ENCODE results near the gene NPPB. TPM values are rescaled to one million over a fixed set of nuclear protein-coding genes. Genes with fewer than 3 reads are reported as not detected.

The NPPB gene
- total RNA-seq, 1 experiment from 2014 or later = not detected

DNA sequence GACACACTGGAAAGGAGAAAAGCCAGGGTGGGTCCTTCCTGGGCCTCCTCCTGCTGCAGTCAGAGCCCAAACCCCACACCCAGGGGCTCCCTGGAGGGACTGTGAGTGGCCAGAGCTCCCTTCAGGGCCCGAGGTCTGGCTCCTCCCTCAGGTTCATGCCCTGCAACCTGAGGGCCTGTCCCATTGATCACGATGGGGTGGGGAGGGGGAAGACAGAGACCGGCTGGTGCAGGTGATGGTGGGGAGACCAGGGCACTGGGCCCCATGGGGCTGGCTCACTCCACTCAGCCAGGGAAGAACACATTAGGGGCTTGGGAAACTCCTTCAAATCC, 30.1 kb upstream of the NPPB start (continued):
- TF ChIP-seq, protein P1, sequence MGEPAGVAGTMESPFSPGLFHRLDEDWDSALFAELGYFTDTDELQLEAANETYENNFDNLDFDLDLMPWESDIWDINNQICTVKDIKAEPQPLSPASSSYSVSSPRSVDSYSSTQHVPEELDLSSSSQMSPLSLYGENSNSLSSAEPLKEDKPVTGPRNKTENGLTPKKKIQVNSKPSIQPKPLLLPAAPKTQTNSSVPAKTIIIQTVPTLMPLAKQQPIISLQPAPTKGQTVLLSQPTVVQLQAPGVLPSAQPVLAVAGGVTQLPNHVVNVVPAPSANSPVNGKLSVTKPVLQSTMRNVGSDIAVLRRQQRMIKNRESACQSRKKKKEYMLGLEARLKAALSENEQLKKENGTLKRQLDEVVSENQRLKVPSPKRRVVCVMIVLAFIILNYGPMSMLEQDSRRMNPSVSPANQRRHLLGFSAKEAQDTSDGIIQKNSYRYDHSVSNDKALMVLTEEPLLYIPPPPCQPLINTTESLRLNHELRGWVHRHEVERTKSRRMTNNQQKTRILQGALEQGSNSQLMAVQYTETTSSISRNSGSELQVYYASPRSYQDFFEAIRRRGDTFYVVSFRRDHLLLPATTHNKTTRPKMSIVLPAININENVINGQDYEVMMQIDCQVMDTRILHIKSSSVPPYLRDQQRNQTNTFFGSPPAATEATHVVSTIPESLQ (CRISPR knock-in tag; IDR thresholded peaks at IDR 0.05) = no peak

DNA sequence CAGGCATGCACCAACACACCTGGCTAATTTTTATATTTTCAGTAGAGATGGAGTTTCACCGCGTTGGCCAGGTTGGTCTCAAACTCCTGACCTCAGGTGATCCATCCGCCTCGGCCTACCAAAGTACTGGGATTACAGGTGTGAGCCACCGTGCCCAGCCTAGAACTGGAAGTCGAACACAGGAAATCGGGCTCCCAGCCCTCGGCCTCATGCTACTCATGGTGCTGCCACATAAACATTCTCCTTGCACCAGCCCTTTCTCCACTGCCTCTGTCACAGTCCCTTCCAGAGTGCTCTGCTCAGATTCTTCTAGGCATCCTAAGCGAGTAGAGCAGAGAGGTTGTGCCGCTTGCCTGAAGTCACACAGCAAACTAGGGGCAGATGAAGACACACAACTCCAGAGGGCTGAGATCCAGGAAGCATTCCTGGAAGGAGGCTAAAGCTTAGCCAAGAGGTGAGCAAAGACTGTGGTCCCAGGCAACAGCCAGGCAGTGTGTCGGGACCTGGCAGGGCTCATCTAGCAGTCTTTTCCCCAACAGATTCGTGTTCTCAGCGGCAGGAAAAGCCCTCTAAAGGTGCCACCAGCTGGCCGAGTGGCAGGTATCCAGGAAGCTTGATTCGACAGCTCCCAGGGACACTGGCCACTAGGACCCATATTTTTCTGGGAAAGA, 29.6 kb upstream of the NPPB start:
- ATAC-seq = no peak
- H3K4me1 Mint-ChIP-seq = peaks cover under 1% of the 10 kb centered on the region

DNA sequence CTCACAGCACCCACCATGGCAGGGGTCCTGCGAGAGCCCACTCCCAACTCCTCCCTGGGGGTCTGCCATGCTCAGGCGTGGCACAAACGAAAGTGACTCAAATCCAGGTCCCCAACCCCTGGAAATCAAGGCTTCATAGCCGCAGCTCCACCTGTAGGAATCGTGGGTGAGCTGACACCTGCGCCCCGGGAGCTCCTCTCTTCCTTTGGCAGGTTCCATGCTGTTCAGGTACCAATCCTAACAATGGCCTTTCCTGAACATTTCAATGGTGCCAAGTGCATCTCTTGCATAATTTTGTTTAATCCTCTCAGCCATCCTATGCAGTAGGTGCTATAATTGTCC, 28.9 kb upstream of the NPPB start:
- H3K27ac Mint-ChIP-seq = peak overlapping the region; percentile 53; the same call in 1 of the 2 replicates
- DNase-seq (ENCODE audit: low spot score) (no peak), ATAC-seq (no peak)
- H3K27me3 Mint-ChIP-seq (ENCODE audit: low read depth) = no peaks in the 10 kb centered on the region
- no peaks in the 10 kb centered on the region for H3K36me3 Mint-ChIP-seq
- H3K4me3 Mint-ChIP-seq = no peak overlapping the region
- peaks cover 7% of the 10 kb centered on the region for H3K4me1 Mint-ChIP-seq
- H3K9me3 Mint-ChIP-seq = no peaks in the 10 kb centered on the region
- ChIA-PET CTCF (interaction anchor here (1.0 to 4.5 kb wide), 10 partner anchors 12 to 408 kb away, joined by 3 to 19 read pairs (median 4); partner anchors contain the start of genes DISP3 and NPPB), POLR2A (interaction anchor here (1.6 kb wide), 1 partner anchor 21 kb away, joined by 4 read pairs; no protein-coding TSS in a partner anchor)
- TF ChIP-seq, protein P1 (CRISPR knock-in tag; IDR thresholded peaks at IDR 0.05) = no peak
- TF ChIP-seq ELF4 (CRISPR knock-in tag; IDR thresholded peaks at IDR 0.05; ENCODE audit: low read depth) (no peak), RELA (CRISPR knock-in tag; IDR thresholded peaks at IDR 0.05; ENCODE audit: borderline replicate concordance) (no peak), ZNF416 (CRISPR knock-in tag; IDR thresholded peaks at IDR 0.05) (no peak), CREB1 (CRISPR knock-in tag; IDR thresholded peaks at IDR 0.05) (no peak)
- TF ChIP-seq, protein P2, sequence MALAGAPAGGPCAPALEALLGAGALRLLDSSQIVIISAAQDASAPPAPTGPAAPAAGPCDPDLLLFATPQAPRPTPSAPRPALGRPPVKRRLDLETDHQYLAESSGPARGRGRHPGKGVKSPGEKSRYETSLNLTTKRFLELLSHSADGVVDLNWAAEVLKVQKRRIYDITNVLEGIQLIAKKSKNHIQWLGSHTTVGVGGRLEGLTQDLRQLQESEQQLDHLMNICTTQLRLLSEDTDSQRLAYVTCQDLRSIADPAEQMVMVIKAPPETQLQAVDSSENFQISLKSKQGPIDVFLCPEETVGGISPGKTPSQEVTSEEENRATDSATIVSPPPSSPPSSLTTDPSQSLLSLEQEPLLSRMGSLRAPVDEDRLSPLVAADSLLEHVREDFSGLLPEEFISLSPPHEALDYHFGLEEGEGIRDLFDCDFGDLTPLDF (CRISPR knock-in tag; IDR thresholded peaks at IDR 0.05) = no peak
- TF ChIP-seq, protein P3, sequence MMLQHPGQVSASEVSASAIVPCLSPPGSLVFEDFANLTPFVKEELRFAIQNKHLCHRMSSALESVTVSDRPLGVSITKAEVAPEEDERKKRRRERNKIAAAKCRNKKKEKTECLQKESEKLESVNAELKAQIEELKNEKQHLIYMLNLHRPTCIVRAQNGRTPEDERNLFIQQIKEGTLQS (CRISPR knock-in tag; conservative IDR thresholded peaks at IDR 0.05) = no peak
- TF ChIP-seq, protein P4, sequence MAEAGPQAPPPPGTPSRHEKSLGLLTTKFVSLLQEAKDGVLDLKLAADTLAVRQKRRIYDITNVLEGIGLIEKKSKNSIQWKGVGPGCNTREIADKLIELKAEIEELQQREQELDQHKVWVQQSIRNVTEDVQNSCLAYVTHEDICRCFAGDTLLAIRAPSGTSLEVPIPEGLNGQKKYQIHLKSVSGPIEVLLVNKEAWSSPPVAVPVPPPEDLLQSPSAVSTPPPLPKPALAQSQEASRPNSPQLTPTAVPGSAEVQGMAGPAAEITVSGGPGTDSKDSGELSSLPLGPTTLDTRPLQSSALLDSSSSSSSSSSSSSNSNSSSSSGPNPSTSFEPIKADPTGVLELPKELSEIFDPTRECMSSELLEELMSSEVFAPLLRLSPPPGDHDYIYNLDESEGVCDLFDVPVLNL (CRISPR knock-in tag; IDR thresholded peaks at IDR 0.05; ENCODE audit: borderline replicate concordance, low read depth) = no peak
- TF ChIP-seq, protein P5, sequence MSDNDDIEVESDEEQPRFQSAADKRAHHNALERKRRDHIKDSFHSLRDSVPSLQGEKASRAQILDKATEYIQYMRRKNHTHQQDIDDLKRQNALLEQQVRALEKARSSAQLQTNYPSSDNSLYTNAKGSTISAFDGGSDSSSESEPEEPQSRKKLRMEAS (CRISPR knock-in tag; IDR thresholded peaks at IDR 0.05) = no peak
- TF ChIP-seq, protein P6, sequence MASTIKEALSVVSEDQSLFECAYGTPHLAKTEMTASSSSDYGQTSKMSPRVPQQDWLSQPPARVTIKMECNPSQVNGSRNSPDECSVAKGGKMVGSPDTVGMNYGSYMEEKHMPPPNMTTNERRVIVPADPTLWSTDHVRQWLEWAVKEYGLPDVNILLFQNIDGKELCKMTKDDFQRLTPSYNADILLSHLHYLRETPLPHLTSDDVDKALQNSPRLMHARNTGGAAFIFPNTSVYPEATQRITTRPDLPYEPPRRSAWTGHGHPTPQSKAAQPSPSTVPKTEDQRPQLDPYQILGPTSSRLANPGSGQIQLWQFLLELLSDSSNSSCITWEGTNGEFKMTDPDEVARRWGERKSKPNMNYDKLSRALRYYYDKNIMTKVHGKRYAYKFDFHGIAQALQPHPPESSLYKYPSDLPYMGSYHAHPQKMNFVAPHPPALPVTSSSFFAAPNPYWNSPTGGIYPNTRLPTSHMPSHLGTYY (CRISPR knock-in tag; IDR thresholded peaks at IDR 0.05) = no peak

More for the DNA sequence above, 29.6 kb upstream of the NPPB start:
- Mint-ChIP-seq H3K4me3 (no peak overlapping the region), H3K27ac (no peak overlapping the region), H3K36me3 (no peaks in the 10 kb centered on the region), H3K27me3 (ENCODE audit: low read depth) (no peaks in the 10 kb centered on the region; the same call in 1 of the 2 replicates), H3K9me3 (no peaks in the 10 kb centered on the region)
- TF ChIP-seq HMGA2 (CRISPR knock-in tag; IDR thresholded peaks at IDR 0.05) (no peak), RELA (CRISPR knock-in tag; IDR thresholded peaks at IDR 0.05; ENCODE audit: borderline replicate concordance) (no peak)
- TF ChIP-seq, protein P7, sequence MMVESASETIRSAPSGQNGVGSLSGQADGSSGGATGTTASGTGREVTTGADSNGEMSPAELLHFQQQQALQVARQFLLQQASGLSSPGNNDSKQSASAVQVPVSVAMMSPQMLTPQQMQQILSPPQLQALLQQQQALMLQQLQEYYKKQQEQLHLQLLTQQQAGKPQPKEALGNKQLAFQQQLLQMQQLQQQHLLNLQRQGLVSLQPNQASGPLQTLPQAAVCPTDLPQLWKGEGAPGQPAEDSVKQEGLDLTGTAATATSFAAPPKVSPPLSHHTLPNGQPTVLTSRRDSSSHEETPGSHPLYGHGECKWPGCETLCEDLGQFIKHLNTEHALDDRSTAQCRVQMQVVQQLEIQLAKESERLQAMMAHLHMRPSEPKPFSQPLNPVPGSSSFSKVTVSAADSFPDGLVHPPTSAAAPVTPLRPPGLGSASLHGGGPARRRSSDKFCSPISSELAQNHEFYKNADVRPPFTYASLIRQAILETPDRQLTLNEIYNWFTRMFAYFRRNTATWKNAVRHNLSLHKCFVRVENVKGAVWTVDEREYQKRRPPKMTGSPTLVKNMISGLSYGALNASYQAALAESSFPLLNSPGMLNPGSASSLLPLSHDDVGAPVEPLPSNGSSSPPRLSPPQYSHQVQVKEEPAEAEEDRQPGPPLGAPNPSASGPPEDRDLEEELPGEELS (CRISPR knock-in tag; IDR thresholded peaks at IDR 0.05) = no peak
- TF ChIP-seq, protein P8, sequence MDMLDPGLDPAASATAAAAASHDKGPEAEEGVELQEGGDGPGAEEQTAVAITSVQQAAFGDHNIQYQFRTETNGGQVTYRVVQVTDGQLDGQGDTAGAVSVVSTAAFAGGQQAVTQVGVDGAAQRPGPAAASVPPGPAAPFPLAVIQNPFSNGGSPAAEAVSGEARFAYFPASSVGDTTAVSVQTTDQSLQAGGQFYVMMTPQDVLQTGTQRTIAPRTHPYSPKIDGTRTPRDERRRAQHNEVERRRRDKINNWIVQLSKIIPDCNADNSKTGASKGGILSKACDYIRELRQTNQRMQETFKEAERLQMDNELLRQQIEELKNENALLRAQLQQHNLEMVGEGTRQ (CRISPR knock-in tag; IDR thresholded peaks at IDR 0.05) = no peak
- no peak for DNase-seq (ENCODE audit: low spot score)
- ChIA-PET POLR2A (interaction anchor here (1.6 kb wide), 1 partner anchor 20 kb away, joined by 4 read pairs; no protein-coding TSS in a partner anchor), CTCF (interaction anchor here (0.6 to 4.5 kb wide), 12 partner anchors 13 to 409 kb away, joined by 3 to 19 read pairs (median 4); partner anchors contain the start of genes DISP3 and NPPB)

Data from WTC11 (cell line).